H1 (cell line): ENCODE measurements around the gene P3H2. TPM values are rescaled to one million over a fixed set of nuclear protein-coding genes. Genes with fewer than 3 reads are reported as not detected.

Experiments used
- CBX8 ChIP-seq: fragments of 300-800, 300-1000 bp; sonication (generic); IDR thresholded peaks from 2 replicates; pipeline ENCODE4 v1.7.1; 2016; ENCODE audit warnings: low read depth, low read length, borderline replicate concordance
- CEBPB ChIP-seq: IDR thresholded peaks from 2 replicates; pipeline ENCODE4 v1.6.1; 2012; ENCODE audit warnings: low read depth, low read length
- EGR1 ChIP-seq: IDR thresholded peaks from 2 replicates; pipeline ENCODE4 v1.6.1; 2011; ENCODE audit warnings: low read depth, low read length, borderline replicate concordance
- EZH2 ChIP-seq: fragments of 200-600 bp; sonication (generic); IDR thresholded peaks from 2 replicates; pipeline ENCODE4 v1.7.1; 2012; ENCODE audit warnings: low read depth, mild to moderate bottlenecking, moderate library complexity, low read length, inconsistent platforms; ENCODE audit not compliant: severe bottlenecking
- HDAC6 ChIP-seq: IDR thresholded peaks from one replicate; pipeline ENCODE4 v1.7.1; 2012; ENCODE audit warnings: low read depth, mild to moderate bottlenecking, inconsistent platforms, low read length, moderate library complexity
- NANOG ChIP-seq: IDR thresholded peaks from 2 replicates; pipeline ENCODE4 v1.6.1; 2011; ENCODE audit warnings: low read length, low read depth, mild to moderate bottlenecking, inconsistent platforms; ENCODE audit not compliant: insufficient read depth, poor library complexity, severe bottlenecking
- polyA plus RNA-seq, 7 experiments: library from polyadenylated mRNA; depleted of rRNA in 3 of 7; stranded (reverse) in 5 of 7; unstranded in 2 of 7; fragments of >200 nt in 5 of 7; fragments of 200-250 nt in 2 of 7; gene quantifications; 1 replicate in 5 of 7; 2 replicates in 1 of 7; 4 replicates in 1 of 7; pipeline versions ENCODE4 v1.2.1 to v1.2.3, GENCODE V29; 2011 to 2013; ENCODE audit warnings: missing spikeins in 2 of 7, mixed read lengths in 2 of 7
- total RNA-seq: library from RNA; stranded (reverse); fragmentation: NEBNext Ultra II Directional; extraction: Animal tissue kit (Norgen Biotek cat#: 25700); gene quantifications from 2 replicates; pipeline ENCODE4 v1.2.1, GENCODE V29; 2021

Gene P3H2
- total and polyA plus RNA-seq, 2 of the 8 experiments (the other 6 are each of a cell fraction or from before 2014, with no cell fraction given), result 40.5 to 60.4 TPM

DNA sequence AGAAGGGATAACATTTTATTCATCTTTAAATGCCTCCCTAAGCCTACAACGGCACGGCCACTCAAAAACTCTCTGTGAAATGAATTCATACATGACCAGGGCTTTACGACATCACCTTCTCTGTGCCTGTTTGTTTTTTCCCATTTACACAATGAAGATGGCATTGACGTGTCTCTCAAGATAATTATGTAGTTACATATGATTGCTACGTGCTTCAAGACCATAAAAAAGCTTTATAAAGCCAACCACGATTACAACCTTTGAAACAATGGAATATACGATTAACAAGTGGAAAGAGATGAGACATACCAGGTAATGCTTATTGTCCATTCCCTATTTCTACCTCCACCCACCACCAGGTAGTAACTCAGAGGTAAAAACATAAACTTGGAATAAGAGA lies 168.4 kb downstream of the P3H2 start (continued):
- TF ChIP-seq CBX8 (no peak), NANOG (no peak), EZH2 (no peak), CEBPB (no peak), HDAC6 (no peak), EGR1 (no peak)
